Fibroblast of skin of abdomen (primary cell): ENCODE data around the gene PUS1.

Source experiments
- DNase-seq: peaks from one replicate; pipeline ENCODE4 v3.0.0-alpha.2; 2013

The PUS1 gene

DNA sequence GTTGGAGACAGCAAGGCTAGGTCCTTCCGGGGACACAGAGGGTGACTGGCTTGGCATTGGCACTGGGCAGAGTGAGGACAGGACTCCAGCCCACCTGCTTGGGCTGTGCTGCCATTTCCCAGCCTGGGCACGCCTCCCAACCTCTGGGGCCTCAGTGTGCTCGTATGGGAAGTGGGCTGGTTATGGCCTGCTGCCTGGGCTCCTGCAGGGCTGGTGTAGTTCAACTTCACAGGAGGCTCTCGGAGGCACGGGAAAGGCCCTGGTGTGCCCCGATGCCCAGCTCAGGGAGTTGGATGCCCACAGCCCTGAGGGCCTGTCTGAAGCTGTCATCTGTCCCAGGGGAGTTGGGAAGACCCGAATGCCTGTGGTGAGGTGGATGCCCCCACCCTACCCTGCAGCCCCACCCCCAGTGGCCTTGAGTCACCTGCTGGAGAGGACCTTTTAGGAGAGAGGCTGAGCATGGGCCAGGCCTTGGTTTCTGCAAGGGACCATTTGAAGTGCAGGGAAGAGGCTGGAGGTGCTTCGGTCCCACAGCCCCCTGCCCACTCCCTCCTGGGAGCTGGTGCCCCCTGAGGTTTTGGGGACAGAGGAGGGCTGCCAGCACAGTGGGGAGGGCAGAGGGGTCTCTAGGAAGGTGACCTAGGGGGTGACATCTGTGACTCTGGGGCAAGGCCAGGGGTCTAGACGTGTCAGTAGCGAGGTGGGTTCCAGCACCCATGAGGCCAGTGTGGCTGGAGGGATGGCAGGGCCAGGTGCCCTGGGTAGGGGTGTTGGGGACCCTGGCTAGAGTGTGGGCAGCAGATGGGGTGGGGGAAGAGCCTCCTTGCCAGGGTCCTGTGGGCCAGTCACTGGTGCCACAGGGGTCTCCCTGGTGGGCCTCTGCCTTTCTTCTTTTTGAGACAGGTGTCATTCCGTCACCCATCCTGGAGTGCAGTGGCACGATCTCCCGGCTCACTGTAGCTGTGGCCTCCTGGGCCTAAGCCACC, 25.5 kb upstream of the PUS1 start:
- DNase-seq: no peak

DNA sequence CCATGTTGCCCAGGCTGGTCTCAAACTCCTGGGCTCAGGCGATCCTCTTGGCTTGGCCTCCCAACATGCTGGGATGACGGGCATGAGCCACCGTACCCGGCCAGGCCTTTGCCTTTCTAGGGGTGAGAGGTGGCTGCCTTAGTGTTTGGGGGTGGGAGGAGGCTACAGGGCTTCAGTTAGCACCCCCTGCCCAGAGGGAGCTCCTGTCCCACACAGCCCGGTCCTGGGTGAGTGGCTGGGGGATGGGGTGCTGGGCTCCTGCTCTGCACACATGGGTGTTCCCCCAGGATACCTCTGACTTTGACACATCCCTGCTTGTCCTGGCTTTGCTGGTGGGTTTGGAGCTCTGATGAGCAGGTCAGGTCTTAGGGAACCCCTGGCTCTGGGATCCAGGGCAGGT, 24.7 kb upstream of the PUS1 start:
- DNase-seq: no peak

DNA sequence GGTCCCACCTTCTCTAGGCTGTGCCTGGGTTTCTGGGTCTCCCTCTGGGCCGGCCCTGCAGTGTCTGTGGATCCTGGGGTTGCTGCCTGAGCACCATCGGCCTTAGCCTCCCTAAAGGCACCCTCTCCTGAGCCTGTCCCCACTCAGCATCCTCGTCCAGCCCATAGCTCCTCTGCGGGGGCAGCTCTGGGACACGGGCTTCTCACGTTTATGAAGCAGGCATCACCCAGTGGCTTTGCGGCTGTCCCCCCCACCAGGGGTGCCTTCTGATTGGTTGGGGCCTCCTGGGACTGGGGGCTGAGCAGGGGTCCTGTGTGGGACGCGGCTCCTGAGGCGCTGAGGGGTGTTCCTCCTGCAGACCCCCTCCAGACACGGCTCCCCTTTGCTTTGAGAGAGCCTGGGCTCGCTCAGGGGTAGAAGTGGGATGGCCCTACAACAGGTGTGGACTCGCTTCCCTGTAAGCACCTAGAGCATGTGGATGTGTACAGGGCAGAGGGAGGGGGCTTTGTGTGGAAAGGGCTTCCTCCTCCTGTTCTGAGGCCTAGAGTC, 23.9 kb upstream of the PUS1 start:
- DNase-seq: no peak

- DNase-seq: no peak
Observed at GRCh38 chr12:131905630-131906091, 23.4 kb upstream of the PUS1 start.

DNA sequence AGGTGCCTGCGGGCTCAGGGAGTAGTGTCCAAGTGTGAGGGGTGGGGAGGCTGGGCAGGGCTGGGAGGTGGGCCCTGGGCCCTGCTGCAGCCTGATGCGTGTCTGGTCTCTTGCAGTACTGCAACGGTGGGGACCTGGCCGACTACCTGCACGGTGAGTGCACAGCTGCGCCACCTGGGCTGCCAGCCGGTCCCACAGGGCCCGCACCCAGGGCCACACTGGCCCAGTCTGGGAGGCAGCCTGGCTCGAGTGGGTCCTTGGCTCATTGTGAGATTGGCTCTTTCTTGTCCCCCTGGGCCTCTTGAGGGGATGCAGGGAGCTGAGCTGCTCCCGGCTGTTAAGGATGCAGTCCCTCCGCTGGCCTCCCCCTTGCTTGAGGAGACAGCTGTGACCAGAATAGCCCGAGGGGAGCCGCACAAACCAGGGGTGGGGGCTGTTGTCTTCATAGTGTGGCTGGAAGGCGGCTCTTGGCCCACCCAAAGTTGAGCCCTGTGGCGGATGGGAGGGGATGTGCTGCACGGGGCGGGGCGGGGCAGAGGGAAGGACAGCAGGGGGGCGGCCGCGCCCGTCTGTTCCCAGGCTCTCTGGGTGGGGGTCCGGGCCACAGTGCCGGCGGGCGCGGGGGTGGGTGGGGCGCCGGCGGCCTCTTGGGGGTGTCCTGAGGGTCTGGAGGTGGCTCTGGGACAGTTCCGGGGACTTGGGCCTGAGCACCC, 21.5 kb upstream of the PUS1 start:
- DNase-seq: no peak

- DNase-seq: no peak
Observed at GRCh38 chr12:131908092-131909080, 20.7 kb upstream of the PUS1 start.

DNA sequence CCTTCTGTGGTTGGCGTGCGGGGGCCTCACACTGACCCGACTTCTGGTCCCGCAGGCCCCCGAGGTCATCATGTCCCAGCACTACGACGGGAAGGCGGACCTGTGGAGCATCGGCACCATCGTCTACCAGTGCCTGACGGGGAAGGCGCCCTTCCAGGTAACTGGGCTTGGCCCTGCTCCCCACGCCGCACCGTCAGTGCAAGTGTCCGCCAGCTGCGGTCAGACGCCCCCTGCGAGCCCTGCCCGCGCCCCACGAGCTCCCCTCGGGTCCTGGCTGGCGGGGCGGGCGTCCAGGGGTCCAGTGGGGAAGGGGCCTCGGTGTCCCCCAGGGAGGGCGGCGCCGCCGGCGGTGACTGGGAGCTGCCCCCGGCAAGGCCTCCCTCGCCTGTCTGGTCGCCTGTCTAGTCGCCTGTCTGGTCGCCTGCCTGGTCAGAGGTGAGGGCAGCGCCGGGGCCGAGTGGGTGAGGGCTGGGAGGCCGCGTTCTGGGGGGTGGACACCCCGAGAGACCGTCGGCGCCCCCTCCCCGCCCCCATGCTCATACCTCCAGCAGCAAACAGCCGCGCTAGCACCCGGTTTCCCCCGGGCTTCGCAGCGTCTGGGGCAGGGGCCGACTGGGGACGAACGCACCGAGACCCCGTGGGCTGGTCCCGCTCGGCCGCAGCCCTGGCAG, 19.9 kb upstream of the PUS1 start:
- DNase-seq: no peak

DNA sequence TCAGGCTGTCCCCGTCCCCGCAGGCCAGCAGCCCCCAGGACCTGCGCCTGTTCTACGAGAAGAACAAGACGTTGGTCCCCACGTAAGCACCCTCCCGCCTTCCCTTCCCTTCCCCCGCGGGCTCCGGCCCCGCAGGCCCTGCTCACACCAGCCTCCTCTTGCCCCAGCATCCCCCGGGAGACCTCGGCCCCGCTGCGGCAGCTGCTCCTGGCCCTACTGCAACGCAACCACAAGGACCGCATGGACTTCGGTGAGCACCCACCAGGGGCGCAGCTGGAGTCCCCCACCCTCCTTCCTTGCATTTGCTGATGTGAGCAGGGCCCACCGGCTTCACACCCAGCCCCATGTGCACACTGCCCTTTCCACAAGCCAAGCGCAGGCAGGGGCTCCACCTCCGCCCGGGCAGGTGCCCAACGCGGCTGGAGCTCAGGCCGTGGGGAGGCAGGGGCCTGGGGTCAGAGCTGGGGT, 19.3 kb upstream of the PUS1 start:
- no peak for DNase-seq

GRCh38 chr12:131910302-131911027, 18.6 kb upstream of the PUS1 start:
- no peak for DNase-seq

DNA sequence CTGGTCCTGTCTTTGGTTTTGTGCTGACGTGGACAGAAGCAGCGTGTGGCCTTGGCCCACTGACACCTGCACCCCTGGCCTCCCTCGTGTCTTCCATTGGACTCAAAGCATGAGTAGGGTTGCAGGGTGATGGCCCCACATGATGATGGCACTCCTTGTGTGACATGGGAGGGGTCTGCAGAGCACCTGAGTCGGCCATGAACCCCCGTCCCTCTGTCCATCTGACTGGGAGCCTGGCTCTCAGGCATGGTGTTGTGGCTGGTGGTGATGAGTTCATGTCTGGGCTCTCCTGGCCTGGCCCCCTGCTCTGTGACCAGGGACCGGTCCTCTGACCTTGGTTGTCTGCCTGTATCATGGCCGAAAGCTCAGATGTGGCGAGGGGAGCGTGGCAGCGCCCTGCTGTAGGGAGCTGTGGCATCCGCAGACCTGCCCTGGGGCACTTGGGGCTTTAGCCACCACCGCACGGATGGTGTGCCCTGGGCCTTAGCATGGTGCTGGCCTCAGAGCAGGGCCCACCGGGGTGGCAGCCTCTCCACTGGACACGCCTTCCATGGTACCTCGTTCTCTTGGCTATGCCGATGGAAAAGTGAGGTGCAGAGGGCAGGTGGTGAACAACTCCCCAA, 17.9 kb upstream of the PUS1 start:
- no peak for DNase-seq

DNA sequence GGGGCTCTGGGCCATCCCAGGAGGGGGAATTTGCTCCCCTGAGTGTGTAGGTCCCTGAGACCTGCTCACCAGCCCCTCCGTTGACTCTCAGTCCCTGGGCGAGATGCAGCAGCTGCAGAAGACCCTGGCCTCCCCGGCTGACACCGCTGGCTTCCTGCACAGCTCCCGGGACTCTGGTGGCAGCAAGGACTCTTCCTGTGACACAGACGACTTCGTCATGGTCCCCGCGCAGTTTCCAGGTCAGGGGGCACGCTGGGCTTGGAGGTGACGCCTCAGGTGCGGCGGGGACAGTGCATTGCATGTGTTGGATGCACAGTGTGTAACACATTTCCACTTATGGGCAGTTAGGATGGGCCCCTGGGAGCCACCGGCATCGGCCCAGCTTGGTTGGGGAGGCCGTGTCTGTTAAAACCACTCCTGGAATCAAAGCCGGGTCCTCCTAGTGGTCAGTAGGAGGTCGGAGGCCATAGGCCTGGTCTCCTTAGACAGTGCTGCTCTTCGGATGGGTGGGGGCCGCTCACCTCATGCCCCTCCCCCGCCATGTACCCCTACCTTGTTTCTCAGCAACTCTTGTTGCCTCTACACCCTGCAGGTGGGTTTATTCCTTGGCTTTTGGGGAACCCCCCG, 17.1 kb upstream of the PUS1 start:
- no peak for DNase-seq

DNA sequence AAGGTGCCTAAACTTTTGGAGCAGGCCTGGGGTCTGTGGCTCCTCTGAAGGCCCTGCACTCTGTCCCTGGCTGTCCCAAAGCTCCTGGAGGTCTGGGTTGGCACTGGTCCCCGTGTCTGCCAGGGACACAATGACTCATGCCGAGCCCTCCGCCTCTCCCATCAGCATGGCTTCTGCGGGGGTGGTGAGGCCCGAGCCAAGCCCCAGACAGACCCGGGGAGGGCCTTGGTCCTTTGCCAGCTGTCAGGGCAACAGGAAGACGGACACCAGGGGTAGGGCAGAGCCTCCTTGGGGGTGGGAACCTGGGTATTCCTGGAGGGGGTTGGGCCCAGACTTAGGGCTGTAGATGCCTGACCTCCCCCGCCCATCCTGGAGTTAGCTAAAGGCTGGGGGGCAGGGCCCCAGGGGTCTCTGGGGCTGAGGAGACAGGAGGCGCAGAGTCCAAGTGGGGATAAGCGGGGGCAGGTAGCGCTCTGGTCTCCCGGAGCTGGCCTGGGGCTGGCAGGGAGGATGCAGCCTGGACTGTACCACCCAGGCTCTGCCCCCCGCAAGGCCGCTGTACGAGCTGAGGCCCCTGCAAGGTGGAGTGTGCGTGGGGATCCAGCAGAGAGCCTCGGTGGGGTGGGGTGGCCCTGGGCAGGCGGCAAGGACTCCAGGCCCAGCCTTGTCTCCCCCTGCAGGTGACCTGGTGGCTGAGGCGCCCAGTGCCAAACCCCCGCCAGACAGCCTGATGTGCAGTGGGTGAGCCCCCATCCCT, 16.4 kb upstream of the PUS1 start:
- peak; percentile 82 for DNase-seq

DNA sequence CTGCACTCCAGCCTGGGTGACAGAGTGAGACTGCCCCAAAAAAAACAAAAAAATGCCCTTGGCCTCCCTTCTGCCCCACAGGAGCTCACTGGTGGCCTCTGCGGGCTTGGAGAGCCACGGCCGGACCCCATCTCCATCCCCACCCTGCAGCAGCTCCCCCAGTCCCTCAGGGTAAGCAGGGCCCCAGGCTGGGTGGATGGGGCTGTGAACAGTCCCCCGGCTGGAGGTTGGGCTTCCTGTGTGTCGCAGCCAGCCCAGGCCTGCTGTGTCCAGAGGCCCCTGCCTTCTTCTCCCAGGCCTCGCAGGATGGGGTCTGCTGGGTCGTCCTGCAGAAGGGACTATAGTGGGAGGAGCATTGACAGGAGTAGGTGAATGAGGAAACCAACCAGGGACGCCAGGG, 15.4 kb upstream of the PUS1 start:
- DNase-seq: no peak

GRCh38 chr12:131914179-131914702, 14.8 kb upstream of the PUS1 start:
- DNase-seq: no peak

GRCh38 chr12:131915000-131915689, 13.9 kb upstream of the PUS1 start:
- no peak for DNase-seq

DNA sequence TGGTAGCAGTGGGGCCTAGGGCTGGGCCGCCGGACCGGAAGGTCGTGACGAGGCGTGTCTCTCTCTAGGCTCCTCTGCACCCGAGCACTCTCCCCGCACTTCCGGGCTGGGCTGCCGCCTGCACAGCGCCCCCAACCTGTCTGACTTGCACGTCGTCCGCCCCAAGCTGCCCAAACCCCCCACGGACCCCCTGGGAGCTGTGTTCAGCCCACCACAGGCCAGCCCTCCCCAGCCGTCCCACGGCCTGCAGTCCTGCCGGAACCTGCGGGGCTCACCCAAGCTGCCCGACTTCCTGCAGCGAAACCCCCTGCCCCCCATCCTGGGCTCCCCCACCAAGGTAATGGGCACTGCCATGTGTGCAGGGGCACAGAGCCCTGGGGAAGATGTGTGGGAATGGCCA, 13.3 kb upstream of the PUS1 start:
- DNase-seq: no peak

- DNase-seq: no peak
Observed at GRCh38 chr12:131916306-131917138, 12.6 kb upstream of the PUS1 start.
